Breast epithelium (tissue), 4 donors: ENCODE results near the gene CPD. TPM values are rescaled to one million over a fixed set of nuclear protein-coding genes. Genes with fewer than 3 reads are reported as not detected.

ENCODE experiments used
- DNase-seq, 2 donors: peaks; one replicate each; pipeline ENCODE4 v3.0.0-alpha.2; 2019; ENCODE audit warnings: low spot score in 2 of 2
- H3K27ac ChIP-seq, 2 donors: fragments of 200-600 bp; sonication (generic) in 1 of 2; one replicate each; pipeline ENCODE4 v1.5.1; 2016 to 2019; ENCODE audit warnings: mild to moderate bottlenecking in 1 of 2
- H3K27me3 ChIP-seq, 2 donors: fragments of 200-600 bp; sonication (generic) in 1 of 2; one replicate each; pipeline versions ENCODE4 v1.5.1 to v1.6.0; 2017 to 2019; ENCODE audit warnings: control low read depth in 1 of 2, mild to moderate bottlenecking in 1 of 2
- H3K36me3 ChIP-seq: fragments of 200-600 bp; one replicate; pipeline ENCODE4 v1.5.1; 2019
- H3K4me1 ChIP-seq, 2 donors: fragments of 200-600 bp; sonication (generic); one replicate each; pipeline ENCODE4 v1.5.1; 2016 to 2019; ENCODE audit warnings: control low read depth in 1 of 2
- H3K4me3 ChIP-seq, 3 donors: fragments of 200-600 bp; sonication (generic); 1 replicate in 2 of 3; 2 replicates in 1 of 3; pipeline ENCODE4 v1.5.1; 2016 to 2019; ENCODE audit warnings: mild to moderate bottlenecking in 3 of 3, moderate library complexity in 2 of 3
- H3K9me3 ChIP-seq, 2 donors: fragments of 200-600 bp; sonication (generic) in 1 of 2; one replicate each; pipeline ENCODE4 v1.5.1; 2016 to 2019; ENCODE audit warnings: control low read depth in 1 of 2
- POLR2A ChIP-seq: fragments of 450-650 bp; IDR thresholded peaks from one replicate; pipeline ENCODE4 v1.6.1; 2016; ENCODE audit warnings: antibody characterized with exemption, mild to moderate bottlenecking, moderate library complexity
- POLR2AphosphoS5 ChIP-seq, 3 donors: sonication (generic); formaldehyde crosslinking; IDR thresholded peaks; one replicate each; pipeline ENCODE4 v1.6.1; 2017; ENCODE audit warnings: antibody characterized with exemption in 3 of 3
- intact Hi-C: fragments of 100-400 bp; cut with DNase I; formaldehyde crosslinking; loops from one replicate; pipeline ENCODE4 v1.15.1; 2023; ENCODE audit warnings: low total_unique reads
- total RNA-seq, 3 donors: library from RNA; depleted of rRNA; stranded (reverse); fragments of >200 nt; gene quantifications; one replicate each; pipeline ENCODE4 v1.1.0, GENCODE V29; 2016
- TF ChIP-seq, protein P1 (sequence below), 3 donors: fragments of 450-650 bp; IDR thresholded peaks; one replicate each; pipeline ENCODE4 v1.5.1; 2016 to 2017; ENCODE audit warnings: antibody characterized with exemption in 3 of 3, mild to moderate bottlenecking in 3 of 3, moderate library complexity in 3 of 3

The CPD gene
- 100 to 1,000 TPM in 1 of 3 donors, 10 to 100 TPM in 2; 74.1 to 110 (median 87.7) TPM for total RNA-seq

DNA sequence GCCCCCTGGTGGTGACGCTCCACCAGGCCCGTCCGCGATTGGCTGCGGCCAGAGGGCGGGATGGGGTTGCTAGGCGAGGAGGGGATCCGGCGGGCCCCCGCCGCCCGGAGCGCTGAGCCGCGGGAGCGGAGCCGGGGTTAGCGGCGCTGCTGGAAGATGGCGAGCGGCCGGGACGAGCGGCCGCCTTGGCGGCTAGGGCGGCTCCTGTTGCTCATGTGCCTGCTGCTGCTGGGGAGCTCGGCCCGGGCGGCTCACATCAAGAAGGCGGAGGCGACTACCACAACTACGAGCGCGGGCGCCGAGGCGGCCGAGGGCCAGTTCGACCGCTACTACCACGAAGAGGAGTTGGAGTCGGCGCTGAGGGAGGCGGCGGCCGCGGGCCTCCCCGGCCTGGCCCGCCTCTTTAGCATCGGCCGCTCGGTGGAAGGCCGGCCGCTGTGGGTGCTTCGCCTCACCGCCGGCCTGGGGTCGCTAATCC lies at the start of gene CPD:
Gene CPD, plus strand, starts transcription at position 103 of the 478 bp plus-strand sequence. Its CDS starts 54 bp downstream, at position 157.
- H3K9me3 ChIP-seq = no peaks in the 10 kb centered on the region
- H3K36me3 ChIP-seq = no peaks in the 10 kb centered on the region
- peak; percentile 96 to 98 for DNase-seq
- H3K27ac ChIP-seq = peak within 1 kb of the TSS; percentile 87 to 92
- no peaks in the 10 kb centered on the region for H3K27me3 ChIP-seq
- H3K4me1 ChIP-seq = peaks cover 0 to 6% of the 10 kb centered on the region in 2 donors
- TF ChIP-seq, protein P1, sequence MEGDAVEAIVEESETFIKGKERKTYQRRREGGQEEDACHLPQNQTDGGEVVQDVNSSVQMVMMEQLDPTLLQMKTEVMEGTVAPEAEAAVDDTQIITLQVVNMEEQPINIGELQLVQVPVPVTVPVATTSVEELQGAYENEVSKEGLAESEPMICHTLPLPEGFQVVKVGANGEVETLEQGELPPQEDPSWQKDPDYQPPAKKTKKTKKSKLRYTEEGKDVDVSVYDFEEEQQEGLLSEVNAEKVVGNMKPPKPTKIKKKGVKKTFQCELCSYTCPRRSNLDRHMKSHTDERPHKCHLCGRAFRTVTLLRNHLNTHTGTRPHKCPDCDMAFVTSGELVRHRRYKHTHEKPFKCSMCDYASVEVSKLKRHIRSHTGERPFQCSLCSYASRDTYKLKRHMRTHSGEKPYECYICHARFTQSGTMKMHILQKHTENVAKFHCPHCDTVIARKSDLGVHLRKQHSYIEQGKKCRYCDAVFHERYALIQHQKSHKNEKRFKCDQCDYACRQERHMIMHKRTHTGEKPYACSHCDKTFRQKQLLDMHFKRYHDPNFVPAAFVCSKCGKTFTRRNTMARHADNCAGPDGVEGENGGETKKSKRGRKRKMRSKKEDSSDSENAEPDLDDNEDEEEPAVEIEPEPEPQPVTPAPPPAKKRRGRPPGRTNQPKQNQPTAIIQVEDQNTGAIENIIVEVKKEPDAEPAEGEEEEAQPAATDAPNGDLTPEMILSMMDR (IDR thresholded peaks at IDR 0.05) = peak in 1 of 3 donors; percentile 7
- TF ChIP-seq POLR2A (peak; percentile 74), POLR2AphosphoS5 (IDR thresholded peaks at IDR 0.05) (peak; percentile 67 to 84 (median 81))
- peak within 1 kb of the TSS; percentile 89 to 94 (median 90) for H3K4me3 ChIP-seq
- intact Hi-C loops = no loop called here

DNA sequence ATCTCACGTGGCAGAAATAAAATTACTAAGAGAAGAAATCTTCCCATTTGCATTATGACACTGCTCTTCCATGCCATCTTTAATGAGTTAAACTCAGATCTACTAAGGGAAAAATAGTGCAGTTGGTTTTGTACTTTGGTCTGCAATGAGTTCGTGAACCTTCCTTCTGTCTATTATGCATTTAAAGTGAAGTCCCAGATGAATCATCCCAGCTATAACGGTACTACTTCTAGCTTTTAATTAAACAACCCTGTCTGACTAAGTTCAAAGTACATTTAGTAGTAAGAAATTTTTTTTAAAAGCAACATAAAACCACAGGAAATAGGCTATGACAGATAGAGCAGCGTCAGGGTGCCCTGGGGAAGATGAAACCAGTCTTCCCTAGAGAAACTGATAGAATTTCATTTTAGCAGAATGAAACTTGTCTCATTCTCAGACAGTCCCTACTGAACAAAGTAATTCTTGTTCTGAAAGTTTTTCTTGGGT lies 46.6 kb upstream of the CPD start:
- intact Hi-C loops = no loop called here
- no peak overlapping the region for H3K4me3 ChIP-seq

DNA sequence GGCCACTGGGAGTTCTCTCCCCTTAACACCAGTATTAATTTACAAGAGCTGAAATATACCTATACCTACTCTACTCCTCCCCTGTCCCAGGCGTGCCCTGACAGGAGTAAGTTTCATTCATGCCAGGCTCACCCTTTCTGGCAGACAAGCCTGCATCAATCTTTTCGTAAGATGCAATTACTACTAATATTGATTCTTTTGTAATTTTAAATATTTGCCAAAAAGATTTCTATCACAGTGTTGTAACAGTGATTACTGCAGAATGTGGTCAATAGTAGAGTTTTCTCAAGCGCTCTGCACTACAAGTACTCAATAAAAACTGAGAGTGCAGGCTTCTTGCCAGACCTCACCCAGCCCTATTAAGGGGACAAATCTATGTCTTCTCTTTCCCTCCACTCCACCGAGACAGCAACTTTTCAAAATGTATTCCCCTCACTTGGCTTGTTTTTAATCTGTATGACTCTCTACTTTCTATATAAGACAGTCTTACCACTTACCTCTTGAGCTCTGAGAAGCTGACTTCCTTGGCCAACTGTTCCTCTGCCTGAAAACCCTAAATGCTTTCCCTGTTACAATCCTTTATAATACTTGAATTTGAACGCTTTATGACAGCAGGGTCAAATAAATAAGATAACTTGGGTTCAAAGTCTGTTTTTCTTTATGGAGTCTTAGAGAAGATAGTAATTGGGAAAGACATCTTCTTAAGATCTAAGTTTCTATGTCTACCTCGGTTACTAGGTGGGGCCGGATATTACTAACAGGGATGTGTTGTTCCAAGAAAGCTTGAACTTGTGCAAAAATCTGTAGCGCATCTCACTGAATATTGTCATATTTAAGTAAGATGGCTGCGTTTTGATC lies 45.0 kb upstream of the CPD start, which contains the start of gene TMIGD1:
Gene TMIGD1, minus strand, starts transcription at position 555 of the 858 bp plus-strand sequence. CDS start 1,924 bp downstream, outside the sequence.
- Histone ChIP-seq H3K4me3 (no peak within 1 kb of the TSS), H3K27me3 (no peaks in the 10 kb centered on the region), H3K9me3 (no peaks in the 10 kb centered on the region), H3K36me3 (no peaks in the 10 kb centered on the region), H3K4me1 (no peaks in the 10 kb centered on the region), H3K27ac (no peak within 1 kb of the TSS)
- intact Hi-C loops = no loop called here
- DNase-seq = no peak
- TF ChIP-seq POLR2AphosphoS5 (IDR thresholded peaks at IDR 0.05) = no peak
- TF ChIP-seq POLR2A = no peak
- TF ChIP-seq, protein P1 (IDR thresholded peaks at IDR 0.05) = no peak

More for the DNA sequence above, 46.6 kb upstream of the CPD start:
- Histone ChIP-seq H3K27me3 (no peaks in the 10 kb centered on the region), H3K4me1 (no peaks in the 10 kb centered on the region), H3K27ac (no peak overlapping the region), H3K36me3 (no peaks in the 10 kb centered on the region), H3K9me3 (no peaks in the 10 kb centered on the region)
- no peak for DNase-seq
- TF ChIP-seq, protein P1 (IDR thresholded peaks at IDR 0.05) = no peak
- TF ChIP-seq POLR2AphosphoS5 (IDR thresholded peaks at IDR 0.05) = no peak
- TF ChIP-seq POLR2A = no peak

DNA sequence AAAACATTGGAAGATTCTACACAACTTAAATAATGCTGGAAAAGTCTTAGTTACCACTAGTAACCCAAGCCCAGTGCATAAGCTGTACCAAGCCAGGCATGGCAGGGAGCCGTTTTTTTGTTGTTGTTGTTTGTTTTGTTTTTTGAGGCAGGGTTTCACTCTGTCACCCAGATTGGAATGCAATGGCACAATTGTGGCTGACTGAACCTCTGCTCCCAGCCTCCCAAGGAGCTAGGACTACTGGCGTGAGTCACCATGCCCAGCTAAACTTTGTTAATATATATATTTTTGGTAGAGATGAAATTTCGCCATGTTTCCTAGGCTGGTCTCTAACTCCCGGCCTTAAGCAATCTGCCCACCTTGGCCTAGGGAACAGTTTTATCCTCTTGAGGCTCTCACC lies 44.3 kb upstream of the CPD start:
- intact Hi-C loops = no loop called here
- H3K27ac ChIP-seq = no peak overlapping the region
- H3K4me3 ChIP-seq = no peak overlapping the region
- no peaks in the 10 kb centered on the region for H3K27me3 ChIP-seq
- no peaks in the 10 kb centered on the region for H3K4me1 ChIP-seq
- H3K36me3 ChIP-seq = no peaks in the 10 kb centered on the region
- no peak for DNase-seq
- TF ChIP-seq, protein P1 (IDR thresholded peaks at IDR 0.05) = no peak
- TF ChIP-seq POLR2A = no peak
- TF ChIP-seq POLR2AphosphoS5 (IDR thresholded peaks at IDR 0.05) = no peak
- H3K9me3 ChIP-seq = no peaks in the 10 kb centered on the region
